MM.1S (cell line): ENCODE data around the gene CELF4.

Experiments
- CTCF ChIP-seq: fragments of 300-600 bp; sonication (generic); IDR thresholded peaks from 2 replicates; pipeline ENCODE4 v1.5.1; 2016; ENCODE audit warnings: antibody characterized with exemption, low read length, mixed read lengths
- EZH2 ChIP-seq: fragments of 300-600 bp; sonication (generic); optimal IDR thresholded peaks from 2 replicates; pipeline ENCODE3; 2017; ENCODE audit warnings: low read depth, mild to moderate bottlenecking, antibody characterized with exemption, low read length, mixed read lengths
- EZH2phosphoT487 ChIP-seq: fragments of 300-600 bp; sonication (generic); IDR thresholded peaks from 2 replicates; pipeline ENCODE4 v1.6.1; 2018; ENCODE audit warnings: antibody characterized with exemption, low read length

GRCh38 chr18:37566479-37567060, 972 bp upstream of the CELF4 start:
- TF ChIP-seq CTCF: no peak
- no peak for TF ChIP-seq EZH2phosphoT487
- TF ChIP-seq EZH2: no peak
